Esophagus muscularis mucosa (tissue), 4 donors: ENCODE results near the gene LMO4.

ENCODE experiments used
- EP300 ChIP-seq: sonication (generic); formaldehyde crosslinking; IDR thresholded peaks from one replicate; pipeline ENCODE4 v1.6.1; 2017; ENCODE audit warnings: antibody characterized with exemption
- POLR2A ChIP-seq: fragments of 450-650 bp; IDR thresholded peaks from one replicate; pipeline ENCODE4 v1.6.1; 2017; ENCODE audit warnings: antibody characterized with exemption, moderate library complexity, mild to moderate bottlenecking, low read depth
- POLR2AphosphoS5 ChIP-seq, 2 donors: sonication (generic); formaldehyde crosslinking; IDR thresholded peaks; one replicate each; pipeline ENCODE4 v1.6.1; 2017; ENCODE audit warnings: antibody characterized with exemption in 2 of 2
- TF ChIP-seq, protein P1 (sequence below), 3 experiments: fragments of 200-600 bp in 2 of 3; fragments of 450-650 bp in 1 of 3; sonication (generic) in 2 of 3; IDR thresholded peaks; one replicate each; pipeline ENCODE4 v1.5.1; 2017 to 2019; ENCODE audit warnings: antibody characterized with exemption in 3 of 3, mild to moderate bottlenecking in 2 of 3, moderate library complexity in 1 of 3

GRCh38 chr1:87337606-87338005 lies 8.9 kb downstream of the LMO4 start:
- no peak for TF ChIP-seq POLR2A
- TF ChIP-seq, protein P1, sequence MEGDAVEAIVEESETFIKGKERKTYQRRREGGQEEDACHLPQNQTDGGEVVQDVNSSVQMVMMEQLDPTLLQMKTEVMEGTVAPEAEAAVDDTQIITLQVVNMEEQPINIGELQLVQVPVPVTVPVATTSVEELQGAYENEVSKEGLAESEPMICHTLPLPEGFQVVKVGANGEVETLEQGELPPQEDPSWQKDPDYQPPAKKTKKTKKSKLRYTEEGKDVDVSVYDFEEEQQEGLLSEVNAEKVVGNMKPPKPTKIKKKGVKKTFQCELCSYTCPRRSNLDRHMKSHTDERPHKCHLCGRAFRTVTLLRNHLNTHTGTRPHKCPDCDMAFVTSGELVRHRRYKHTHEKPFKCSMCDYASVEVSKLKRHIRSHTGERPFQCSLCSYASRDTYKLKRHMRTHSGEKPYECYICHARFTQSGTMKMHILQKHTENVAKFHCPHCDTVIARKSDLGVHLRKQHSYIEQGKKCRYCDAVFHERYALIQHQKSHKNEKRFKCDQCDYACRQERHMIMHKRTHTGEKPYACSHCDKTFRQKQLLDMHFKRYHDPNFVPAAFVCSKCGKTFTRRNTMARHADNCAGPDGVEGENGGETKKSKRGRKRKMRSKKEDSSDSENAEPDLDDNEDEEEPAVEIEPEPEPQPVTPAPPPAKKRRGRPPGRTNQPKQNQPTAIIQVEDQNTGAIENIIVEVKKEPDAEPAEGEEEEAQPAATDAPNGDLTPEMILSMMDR (IDR thresholded peaks at IDR 0.05) = no peak
- TF ChIP-seq EP300 = no peak
- TF ChIP-seq POLR2AphosphoS5 (IDR thresholded peaks at IDR 0.05) = no peak
